ENCODE results near the gene DLL3.

The DLL3 gene

GRCh38 chr19:39539165-39539517 is 40.4 kb downstream of the DLL3 start (continued):
- TF ChIP-seq, protein P1, sequence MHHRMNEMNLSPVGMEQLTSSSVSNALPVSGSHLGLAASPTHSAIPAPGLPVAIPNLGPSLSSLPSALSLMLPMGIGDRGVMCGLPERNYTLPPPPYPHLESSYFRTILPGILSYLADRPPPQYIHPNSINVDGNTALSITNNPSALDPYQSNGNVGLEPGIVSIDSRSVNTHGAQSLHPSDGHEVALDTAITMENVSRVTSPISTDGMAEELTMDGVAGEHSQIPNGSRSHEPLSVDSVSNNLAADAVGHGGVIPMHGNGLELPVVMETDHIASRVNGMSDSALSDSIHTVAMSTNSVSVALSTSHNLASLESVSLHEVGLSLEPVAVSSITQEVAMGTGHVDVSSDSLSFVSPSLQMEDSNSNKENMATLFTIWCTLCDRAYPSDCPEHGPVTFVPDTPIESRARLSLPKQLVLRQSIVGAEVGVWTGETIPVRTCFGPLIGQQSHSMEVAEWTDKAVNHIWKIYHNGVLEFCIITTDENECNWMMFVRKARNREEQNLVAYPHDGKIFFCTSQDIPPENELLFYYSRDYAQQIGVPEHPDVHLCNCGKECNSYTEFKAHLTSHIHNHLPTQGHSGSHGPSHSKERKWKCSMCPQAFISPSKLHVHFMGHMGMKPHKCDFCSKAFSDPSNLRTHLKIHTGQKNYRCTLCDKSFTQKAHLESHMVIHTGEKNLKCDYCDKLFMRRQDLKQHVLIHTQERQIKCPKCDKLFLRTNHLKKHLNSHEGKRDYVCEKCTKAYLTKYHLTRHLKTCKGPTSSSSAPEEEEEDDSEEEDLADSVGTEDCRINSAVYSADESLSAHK (tag by site-specific recombination; IDR thresholded peaks at IDR 0.05): 0 out of 2 replicates have a peak, but pooled peaks have one; percentile 17
- no peak for TF ChIP-seq ZNF121 (tag by site-specific recombination; IDR thresholded peaks at IDR 0.05)
- no peak for TF ChIP-seq ZNF768 (tag by site-specific recombination; IDR thresholded peaks at IDR 0.05)
- TF ChIP-seq HOXC10 (CRISPR knock-in tag; IDR thresholded peaks at IDR 0.05): no peak
- no peak for TF ChIP-seq BCL11A (tag by site-specific recombination; IDR thresholded peaks at IDR 0.05; ENCODE audit: low read depth)
- peak; percentile 12; the same call in 1 of the 2 replicates for TF ChIP-seq ZBTB44 (tag by site-specific recombination; IDR thresholded peaks at IDR 0.05)
- no peak for TF ChIP-seq GLI2 (tag by site-specific recombination; IDR thresholded peaks at IDR 0.05; ENCODE audit: borderline replicate concordance, low read depth)
- no peak for TF ChIP-seq ZNF37A (tag by site-specific recombination; IDR thresholded peaks at IDR 0.05)
- TF ChIP-seq EGR2 (tag by site-specific recombination; IDR thresholded peaks at IDR 0.05; ENCODE audit: low read depth): no peak
- no peak for TF ChIP-seq ZNF654 (tag by site-specific recombination; IDR thresholded peaks at IDR 0.05; ENCODE audit: low read depth)
- TF ChIP-seq ZNF610 (tag by site-specific recombination; IDR thresholded peaks at IDR 0.05; ENCODE audit: borderline replicate concordance): no peak
- TF ChIP-seq, protein P2, sequence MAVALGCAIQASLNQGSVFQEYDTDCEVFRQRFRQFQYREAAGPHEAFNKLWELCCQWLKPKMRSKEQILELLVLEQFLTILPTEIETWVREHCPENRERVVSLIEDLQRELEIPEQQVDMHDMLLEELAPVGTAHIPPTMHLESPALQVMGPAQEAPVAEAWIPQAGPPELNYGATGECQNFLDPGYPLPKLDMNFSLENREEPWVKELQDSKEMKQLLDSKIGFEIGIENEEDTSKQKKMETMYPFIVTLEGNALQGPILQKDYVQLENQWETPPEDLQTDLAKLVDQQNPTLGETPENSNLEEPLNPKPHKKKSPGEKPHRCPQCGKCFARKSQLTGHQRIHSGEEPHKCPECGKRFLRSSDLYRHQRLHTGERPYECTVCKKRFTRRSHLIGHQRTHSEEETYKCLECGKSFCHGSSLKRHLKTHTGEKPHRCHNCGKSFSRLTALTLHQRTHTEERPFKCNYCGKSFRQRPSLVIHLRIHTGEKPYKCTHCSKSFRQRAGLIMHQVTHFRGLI (tag by site-specific recombination; IDR thresholded peaks at IDR 0.05): no peak
- TF ChIP-seq ZNF626 (tag by site-specific recombination; IDR thresholded peaks at IDR 0.05): no peak
- TF ChIP-seq ZIC2 (tag by site-specific recombination; IDR thresholded peaks at IDR 0.05): no peak
- TF ChIP-seq, protein P3, sequence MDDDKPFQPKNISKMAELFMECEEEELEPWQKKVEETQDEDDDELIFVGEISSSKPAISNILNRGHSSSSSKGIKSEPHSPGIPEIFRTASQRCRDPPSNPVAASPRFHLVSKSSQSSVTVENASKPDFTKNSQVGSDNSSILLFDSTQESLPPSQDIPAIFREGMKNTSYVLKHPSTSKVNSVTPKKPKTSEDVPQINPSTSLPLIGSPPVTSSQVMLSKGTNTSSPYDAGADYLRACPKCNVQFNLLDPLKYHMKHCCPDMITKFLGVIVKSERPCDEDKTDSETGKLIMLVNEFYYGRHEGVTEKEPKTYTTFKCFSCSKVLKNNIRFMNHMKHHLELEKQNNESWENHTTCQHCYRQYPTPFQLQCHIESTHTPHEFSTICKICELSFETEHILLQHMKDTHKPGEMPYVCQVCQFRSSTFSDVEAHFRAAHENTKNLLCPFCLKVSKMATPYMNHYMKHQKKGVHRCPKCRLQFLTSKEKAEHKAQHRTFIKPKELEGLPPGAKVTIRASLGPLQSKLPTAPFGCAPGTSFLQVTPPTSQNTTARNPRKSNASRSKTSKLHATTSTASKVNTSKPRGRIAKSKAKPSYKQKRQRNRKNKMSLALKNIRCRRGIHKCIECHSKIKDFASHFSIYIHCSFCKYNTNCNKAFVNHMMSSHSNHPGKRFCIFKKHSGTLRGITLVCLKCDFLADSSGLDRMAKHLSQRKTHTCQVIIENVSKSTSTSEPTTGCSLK (tag by site-specific recombination; IDR thresholded peaks at IDR 0.05): no peak
- no peak for TF ChIP-seq ZNF416 (tag by site-specific recombination; IDR thresholded peaks at IDR 0.05)
- peak; percentile 60; the same call in 1 of the 2 replicates for TF ChIP-seq ZNF366 (tag by site-specific recombination; conservative IDR thresholded peaks at IDR 0.05)
- TF ChIP-seq ZNF140 (tag by site-specific recombination; IDR thresholded peaks at IDR 0.05): no peak
- TF ChIP-seq ZXDB (tag by site-specific recombination; IDR thresholded peaks at IDR 0.05): peak; percentile 26; the same call in 1 of the 2 replicates
- TF ChIP-seq ZNF433 (tag by site-specific recombination; IDR thresholded peaks at IDR 0.05; ENCODE audit: low read depth): no peak
- TF ChIP-seq, protein P4, sequence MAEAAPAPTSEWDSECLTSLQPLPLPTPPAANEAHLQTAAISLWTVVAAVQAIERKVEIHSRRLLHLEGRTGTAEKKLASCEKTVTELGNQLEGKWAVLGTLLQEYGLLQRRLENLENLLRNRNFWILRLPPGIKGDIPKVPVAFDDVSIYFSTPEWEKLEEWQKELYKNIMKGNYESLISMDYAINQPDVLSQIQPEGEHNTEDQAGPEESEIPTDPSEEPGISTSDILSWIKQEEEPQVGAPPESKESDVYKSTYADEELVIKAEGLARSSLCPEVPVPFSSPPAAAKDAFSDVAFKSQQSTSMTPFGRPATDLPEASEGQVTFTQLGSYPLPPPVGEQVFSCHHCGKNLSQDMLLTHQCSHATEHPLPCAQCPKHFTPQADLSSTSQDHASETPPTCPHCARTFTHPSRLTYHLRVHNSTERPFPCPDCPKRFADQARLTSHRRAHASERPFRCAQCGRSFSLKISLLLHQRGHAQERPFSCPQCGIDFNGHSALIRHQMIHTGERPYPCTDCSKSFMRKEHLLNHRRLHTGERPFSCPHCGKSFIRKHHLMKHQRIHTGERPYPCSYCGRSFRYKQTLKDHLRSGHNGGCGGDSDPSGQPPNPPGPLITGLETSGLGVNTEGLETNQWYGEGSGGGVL (tag by site-specific recombination; IDR thresholded peaks at IDR 0.05): peak; percentile 42
- TF ChIP-seq, protein P5, sequence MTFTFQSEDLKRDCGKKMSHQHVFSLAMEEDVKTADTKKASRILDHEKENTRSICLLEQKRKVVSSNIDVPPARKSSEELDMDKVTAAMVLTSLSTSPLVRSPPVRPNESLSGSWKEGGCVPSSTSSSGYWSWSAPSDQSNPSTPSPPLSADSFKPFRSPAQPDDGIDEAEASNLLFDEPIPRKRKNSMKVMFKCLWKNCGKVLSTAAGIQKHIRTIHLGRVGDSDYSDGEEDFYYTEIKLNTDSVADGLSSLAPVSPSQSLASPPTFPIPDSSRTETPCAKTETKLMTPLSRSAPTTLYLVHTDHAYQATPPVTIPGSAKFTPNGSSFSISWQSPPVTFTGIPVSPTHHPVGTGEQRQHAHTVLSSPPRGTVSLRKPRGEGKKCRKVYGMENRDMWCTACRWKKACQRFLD (tag by site-specific recombination; IDR thresholded peaks at IDR 0.05): no peak
- no peak for TF ChIP-seq ZBTB26 (tag by site-specific recombination; optimal IDR thresholded peaks at IDR 0.05)
- no peak; the same call in 1 of the 2 replicates for TF ChIP-seq SCRT1 (tag by site-specific recombination; IDR thresholded peaks at IDR 0.05; ENCODE audit: borderline replicate concordance)
- TF ChIP-seq ZSCAN18 (tag by site-specific recombination; IDR thresholded peaks at IDR 0.05): no peak
- TF ChIP-seq ZNF112 (tag by site-specific recombination; IDR thresholded peaks at IDR 0.05): no peak
- TF ChIP-seq ZNF785 (tag by site-specific recombination; IDR thresholded peaks at IDR 0.05): no peak
